Transverse colon (tissue), 4 donors: ENCODE results near the gene CCDC12.

ENCODE experiments used
- POLR2A ChIP-seq: fragments of 450-650 bp; IDR thresholded peaks from one replicate; pipeline ENCODE4 v1.6.1; 2016; ENCODE audit warnings: antibody characterized with exemption, mild to moderate bottlenecking, moderate library complexity
- POLR2AphosphoS5 ChIP-seq, 3 donors: sonication (generic); formaldehyde crosslinking; IDR thresholded peaks; one replicate each; pipeline ENCODE4 v1.6.1; 2016; ENCODE audit warnings: antibody characterized with exemption in 3 of 3
- TF ChIP-seq, protein P1 (sequence below), 5 experiments: fragments of 200-600 bp in 3 of 5; fragments of 450-650 bp in 2 of 5; sonication (generic) in 3 of 5; IDR thresholded peaks; 1 replicate in 2 of 5; 2 replicates in 3 of 5; pipeline ENCODE4 v1.5.1; 2016 to 2017; ENCODE audit warnings: antibody characterized with exemption in 5 of 5, inconsistent platforms in 3 of 5, mild to moderate bottlenecking in 2 of 5, moderate library complexity in 1 of 5

DNA sequence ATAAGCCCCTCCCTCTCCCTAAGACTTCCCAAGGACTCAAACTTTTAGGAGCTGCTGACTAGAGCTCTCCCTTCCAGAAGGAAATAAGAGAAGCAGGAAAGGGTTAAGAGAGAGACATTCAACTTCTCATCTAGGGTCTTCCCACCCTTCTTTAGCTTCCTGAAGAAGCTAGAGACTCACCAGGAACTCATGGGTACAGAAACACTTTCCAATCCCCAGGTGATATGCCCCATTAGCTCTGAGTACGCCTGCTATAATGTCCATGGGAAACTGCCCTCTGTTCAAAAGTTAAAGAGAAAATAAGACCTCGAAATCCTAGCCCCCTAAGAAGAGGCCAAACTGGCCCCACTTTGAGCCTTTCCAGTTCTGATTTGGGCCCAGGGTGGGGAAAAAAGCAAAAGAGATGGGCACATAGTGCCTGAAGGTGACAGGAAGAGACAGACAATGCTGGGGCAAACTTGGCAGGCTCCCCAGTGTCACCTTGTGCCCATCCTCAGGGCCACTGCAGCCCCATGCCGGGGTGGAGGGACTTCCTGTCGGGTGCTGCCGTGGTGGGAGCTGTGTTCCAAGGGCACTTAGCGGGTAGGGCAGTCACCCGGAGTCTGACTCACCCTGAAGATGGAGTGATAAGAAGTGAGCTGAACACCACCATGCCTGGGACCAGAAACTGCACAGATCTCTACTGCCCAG is 29.5 kb downstream of the CCDC12 start:
- TF ChIP-seq, protein P1, sequence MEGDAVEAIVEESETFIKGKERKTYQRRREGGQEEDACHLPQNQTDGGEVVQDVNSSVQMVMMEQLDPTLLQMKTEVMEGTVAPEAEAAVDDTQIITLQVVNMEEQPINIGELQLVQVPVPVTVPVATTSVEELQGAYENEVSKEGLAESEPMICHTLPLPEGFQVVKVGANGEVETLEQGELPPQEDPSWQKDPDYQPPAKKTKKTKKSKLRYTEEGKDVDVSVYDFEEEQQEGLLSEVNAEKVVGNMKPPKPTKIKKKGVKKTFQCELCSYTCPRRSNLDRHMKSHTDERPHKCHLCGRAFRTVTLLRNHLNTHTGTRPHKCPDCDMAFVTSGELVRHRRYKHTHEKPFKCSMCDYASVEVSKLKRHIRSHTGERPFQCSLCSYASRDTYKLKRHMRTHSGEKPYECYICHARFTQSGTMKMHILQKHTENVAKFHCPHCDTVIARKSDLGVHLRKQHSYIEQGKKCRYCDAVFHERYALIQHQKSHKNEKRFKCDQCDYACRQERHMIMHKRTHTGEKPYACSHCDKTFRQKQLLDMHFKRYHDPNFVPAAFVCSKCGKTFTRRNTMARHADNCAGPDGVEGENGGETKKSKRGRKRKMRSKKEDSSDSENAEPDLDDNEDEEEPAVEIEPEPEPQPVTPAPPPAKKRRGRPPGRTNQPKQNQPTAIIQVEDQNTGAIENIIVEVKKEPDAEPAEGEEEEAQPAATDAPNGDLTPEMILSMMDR (IDR thresholded peaks at IDR 0.05), result no peak
- TF ChIP-seq POLR2AphosphoS5 (IDR thresholded peaks at IDR 0.05), result no peak
- TF ChIP-seq POLR2A, result no peak
